Neural crest cell (in vitro differentiated cells): ENCODE results near the gene HDAC3. TPM values are rescaled to one million over a fixed set of nuclear protein-coding genes. Genes with fewer than 3 reads are reported as not detected.
A peak's percentile ranks its signal among the peaks of the same experiment; 100 is the strongest.

Experiments
- DNase-seq: peaks from one replicate; pipeline ENCODE4 v3.0.0; 2021; ENCODE audit warnings: low read depth, mixed read lengths, low spot score
- H3K27ac Mint-ChIP-seq: one replicate; pipeline ENCODE4 v1.8.0; 2021; ENCODE audit warnings: mild to moderate bottlenecking, mixed read lengths; ENCODE audit not compliant: unreplicated experiment
- H3K27me3 Mint-ChIP-seq: 2 replicates; pipeline ENCODE4 v1.8.0; 2021; ENCODE audit warnings: low read depth, mild to moderate bottlenecking, mixed read lengths
- H3K36me3 Mint-ChIP-seq: 2 replicates; pipeline ENCODE4 v1.8.0; 2021; ENCODE audit warnings: low read depth, mild to moderate bottlenecking, mixed read lengths
- H3K4me1 Mint-ChIP-seq: 2 replicates; pipeline ENCODE4 v1.8.0; 2021; ENCODE audit warnings: mixed read lengths
- H3K4me3 Mint-ChIP-seq: one replicate; pipeline ENCODE4 v1.8.0; 2021; ENCODE audit warnings: mild to moderate bottlenecking, mixed read lengths
- H3K9me3 Mint-ChIP-seq: 2 replicates; pipeline ENCODE4 v1.8.0; 2021; ENCODE audit warnings: mixed read lengths
- total RNA-seq: library from RNA; stranded (reverse); gene quantifications from 2 replicates; pipeline ENCODE4 v1.2.1, GENCODE V29; 2021
- TF ChIP-seq, protein P1 (sequence below): fragments of 200-600 bp; sonication (generic); conservative IDR thresholded peaks from 2 replicates; pipeline ENCODE4 v1.5.0; 2021; ENCODE audit warnings: antibody characterized with exemption, mild to moderate bottlenecking

Gene HDAC3
- total RNA-seq, 1 donor from 2014 or later = 114 TPM

DNA sequence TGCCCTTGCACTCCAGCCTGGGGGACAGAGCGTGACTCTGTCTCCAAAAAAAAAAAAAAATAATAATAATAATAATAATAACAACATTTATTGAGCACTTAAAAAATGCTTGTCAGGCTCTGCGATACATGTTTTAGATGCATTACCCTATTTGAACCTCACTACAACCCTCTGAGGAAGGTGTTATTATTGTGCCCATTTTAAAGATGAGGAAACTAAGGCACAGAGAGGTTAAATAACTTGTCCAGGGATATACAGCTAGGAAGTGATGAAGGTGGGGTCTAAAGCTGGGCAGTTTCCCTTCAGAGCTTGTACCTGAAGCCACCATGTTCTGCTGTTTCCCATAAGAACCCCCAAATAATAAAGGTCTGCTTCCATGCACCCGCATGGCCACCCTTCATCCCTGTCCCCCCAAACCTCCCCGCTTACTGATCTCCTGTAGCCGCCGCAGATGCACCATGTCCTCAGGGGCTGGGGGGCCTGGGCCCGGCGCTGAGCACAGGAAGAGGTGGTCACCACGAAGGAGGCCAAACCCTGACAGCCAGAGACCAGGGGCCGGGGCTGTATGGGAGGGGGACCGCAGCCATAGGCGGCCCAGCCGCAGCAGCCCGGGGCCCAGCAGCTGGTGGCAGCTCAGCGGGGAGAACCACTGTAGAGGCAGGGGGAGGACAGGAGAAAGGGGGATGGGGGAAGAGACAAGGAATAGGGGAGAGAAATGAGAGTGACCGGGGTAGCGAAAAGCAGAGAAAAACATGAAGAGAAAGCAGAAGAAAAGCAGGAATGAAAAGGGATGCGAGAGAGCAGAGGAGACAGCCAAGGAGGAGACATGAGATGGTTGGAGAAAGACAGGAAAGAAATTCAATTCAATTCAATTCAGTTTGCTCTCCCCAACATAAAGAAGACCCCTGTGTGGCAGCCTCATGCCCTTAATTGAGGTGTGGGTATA is 29.6 kb upstream of the HDAC3 start:
- Mint-ChIP-seq H3K4me1 (peaks cover 4% of the 10 kb centered on the region), H3K36me3 (no peaks in the 10 kb centered on the region), H3K27me3 (no peaks in the 10 kb centered on the region), H3K27ac (no peak overlapping the region), H3K4me3 (no peak overlapping the region), H3K9me3 (no peaks in the 10 kb centered on the region)
- DNase-seq = no peak
- TF ChIP-seq, protein P1, sequence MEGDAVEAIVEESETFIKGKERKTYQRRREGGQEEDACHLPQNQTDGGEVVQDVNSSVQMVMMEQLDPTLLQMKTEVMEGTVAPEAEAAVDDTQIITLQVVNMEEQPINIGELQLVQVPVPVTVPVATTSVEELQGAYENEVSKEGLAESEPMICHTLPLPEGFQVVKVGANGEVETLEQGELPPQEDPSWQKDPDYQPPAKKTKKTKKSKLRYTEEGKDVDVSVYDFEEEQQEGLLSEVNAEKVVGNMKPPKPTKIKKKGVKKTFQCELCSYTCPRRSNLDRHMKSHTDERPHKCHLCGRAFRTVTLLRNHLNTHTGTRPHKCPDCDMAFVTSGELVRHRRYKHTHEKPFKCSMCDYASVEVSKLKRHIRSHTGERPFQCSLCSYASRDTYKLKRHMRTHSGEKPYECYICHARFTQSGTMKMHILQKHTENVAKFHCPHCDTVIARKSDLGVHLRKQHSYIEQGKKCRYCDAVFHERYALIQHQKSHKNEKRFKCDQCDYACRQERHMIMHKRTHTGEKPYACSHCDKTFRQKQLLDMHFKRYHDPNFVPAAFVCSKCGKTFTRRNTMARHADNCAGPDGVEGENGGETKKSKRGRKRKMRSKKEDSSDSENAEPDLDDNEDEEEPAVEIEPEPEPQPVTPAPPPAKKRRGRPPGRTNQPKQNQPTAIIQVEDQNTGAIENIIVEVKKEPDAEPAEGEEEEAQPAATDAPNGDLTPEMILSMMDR = no peak

DNA sequence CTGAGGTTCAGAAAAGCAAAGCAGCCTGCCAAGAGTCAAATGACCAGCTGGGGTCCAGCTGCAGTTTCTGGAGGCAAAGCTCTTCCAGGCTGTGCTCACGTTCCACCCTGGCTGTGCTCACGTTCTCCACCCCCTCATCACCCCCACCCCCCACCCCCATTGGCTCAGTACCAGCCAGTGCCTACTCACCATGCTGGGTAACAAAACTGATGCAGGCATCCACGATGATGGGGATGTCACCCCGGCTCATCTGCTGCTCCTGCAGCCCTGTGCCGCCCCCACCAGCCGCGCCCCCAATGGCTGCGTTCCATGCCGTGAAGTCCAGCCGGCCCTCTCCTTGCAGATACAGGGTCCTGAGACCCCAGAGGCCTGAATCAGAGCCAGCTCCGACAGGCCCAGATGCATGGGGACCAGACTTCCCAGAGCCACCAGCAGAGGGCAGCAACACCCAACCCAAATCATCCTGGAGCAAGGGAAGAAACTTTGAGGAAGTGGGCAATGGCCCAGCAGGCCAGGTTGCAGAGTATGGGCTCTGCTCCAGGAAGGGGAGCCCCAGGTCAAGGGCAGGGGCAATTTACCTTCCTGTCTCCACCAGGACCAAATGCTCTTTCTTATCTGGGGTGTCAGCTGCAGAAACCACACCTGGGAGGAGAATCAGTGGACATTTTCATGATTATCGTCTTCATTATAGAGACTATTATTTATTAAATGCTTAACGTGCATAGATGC is 28.2 kb upstream of the HDAC3 start:
- H3K27ac Mint-ChIP-seq = no peak overlapping the region
- H3K9me3 Mint-ChIP-seq = no peaks in the 10 kb centered on the region
- no peaks in the 10 kb centered on the region for H3K27me3 Mint-ChIP-seq
- no peaks in the 10 kb centered on the region for H3K36me3 Mint-ChIP-seq
- TF ChIP-seq, protein P1 = peak; percentile 89
- no peak overlapping the region for H3K4me3 Mint-ChIP-seq
- H3K4me1 Mint-ChIP-seq = peaks cover 4% of the 10 kb centered on the region
- peak; percentile 85 for DNase-seq

DNA sequence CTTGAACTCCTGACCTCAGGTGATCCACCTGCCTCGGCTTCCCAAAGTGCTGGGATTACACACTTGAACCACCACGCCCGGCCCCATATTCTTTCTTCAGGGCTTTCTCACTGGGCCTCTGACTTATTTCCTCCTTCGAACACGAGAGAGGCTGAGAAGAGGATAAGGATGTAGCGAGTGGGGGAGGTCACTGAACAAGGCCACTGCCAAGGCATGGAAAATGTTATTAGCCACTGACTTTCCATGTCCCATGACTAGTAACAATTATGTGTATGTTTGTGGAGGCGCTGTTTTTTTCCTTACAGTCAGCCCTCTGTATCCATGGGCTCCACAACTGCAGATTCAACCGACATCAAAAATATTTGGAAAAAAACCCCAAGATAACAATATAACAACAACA is 26.9 kb upstream of the HDAC3 start:
- H3K27me3 Mint-ChIP-seq = no peaks in the 10 kb centered on the region

DNA sequence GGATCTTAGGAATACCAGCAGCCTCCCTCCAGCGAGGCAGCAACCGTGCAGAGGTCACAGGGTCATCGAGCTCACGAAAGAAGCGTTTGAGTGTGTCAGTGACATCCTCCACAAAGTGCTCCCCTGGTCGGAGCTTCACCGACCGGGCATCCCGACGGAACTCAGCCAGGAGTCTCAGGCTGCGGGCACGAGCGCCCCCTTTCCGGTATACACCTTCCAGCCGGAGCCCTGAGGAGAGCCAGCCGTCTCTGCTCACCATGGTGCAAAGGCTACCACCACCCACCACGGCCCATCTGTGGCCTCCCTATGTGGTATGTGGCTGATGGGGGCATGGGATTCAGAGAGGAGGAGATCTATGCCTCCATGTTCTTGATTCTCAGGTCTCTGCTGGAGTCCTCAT is 25.4 kb upstream of the HDAC3 start:
- no peak overlapping the region for H3K4me3 Mint-ChIP-seq
- H3K4me1 Mint-ChIP-seq = peaks cover 4% of the 10 kb centered on the region
- no peak for DNase-seq
- H3K27ac Mint-ChIP-seq = no peak overlapping the region
- peaks cover 10% of the 10 kb centered on the region for H3K36me3 Mint-ChIP-seq
- H3K27me3 Mint-ChIP-seq = no peaks in the 10 kb centered on the region
- no peaks in the 10 kb centered on the region for H3K9me3 Mint-ChIP-seq
- TF ChIP-seq, protein P1 = no peak

More for the DNA sequence above, 26.9 kb upstream of the HDAC3 start:
- no peak for DNase-seq
- TF ChIP-seq, protein P1 = no peak
- Mint-ChIP-seq H3K36me3 (peaks cover 3% of the 10 kb centered on the region), H3K4me3 (no peak overlapping the region), H3K9me3 (no peaks in the 10 kb centered on the region), H3K4me1 (peaks cover 4% of the 10 kb centered on the region), H3K27ac (no peak overlapping the region)

DNA sequence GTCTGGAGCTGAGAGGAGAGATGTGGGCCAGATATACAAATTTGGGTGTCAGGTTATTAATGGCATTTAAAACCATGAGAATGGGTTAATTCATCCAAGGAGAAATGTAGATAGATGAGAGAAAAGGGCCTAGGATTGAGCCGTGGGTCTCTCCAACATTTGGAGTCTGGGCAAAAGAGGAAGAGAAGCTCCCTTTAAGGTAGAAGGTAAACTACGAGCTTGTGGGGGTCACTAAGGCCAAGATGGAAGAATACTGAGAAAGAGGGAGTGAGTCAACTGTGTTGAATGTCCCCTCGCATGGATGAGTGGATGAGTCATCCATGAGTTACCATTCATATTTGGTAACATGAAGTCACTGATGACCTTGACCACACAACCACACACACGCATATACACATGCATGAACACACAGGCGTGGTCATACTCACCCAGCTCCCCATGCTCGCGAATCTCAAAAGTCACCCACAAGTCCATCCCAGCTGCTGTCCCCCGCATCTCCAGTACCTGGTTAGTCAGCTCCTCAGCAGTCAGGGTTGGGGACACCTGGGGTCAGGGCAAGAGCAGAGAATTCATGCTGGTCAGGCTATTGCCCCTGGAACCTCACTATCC is 21.4 kb upstream of the HDAC3 start:
- Mint-ChIP-seq H3K4me3 (no peak overlapping the region), H3K27me3 (no peaks in the 10 kb centered on the region), H3K36me3 (peaks cover 17% of the 10 kb centered on the region), H3K27ac (no peak overlapping the region), H3K4me1 (no peaks in the 10 kb centered on the region), H3K9me3 (no peaks in the 10 kb centered on the region)
- TF ChIP-seq, protein P1 = no peak
- no peak for DNase-seq
